GM23338 (cell line): ENCODE results near the gene GNPTAB. TPM values are rescaled to one million over a fixed set of nuclear protein-coding genes. Genes with fewer than 3 reads are reported as not detected.

ENCODE experiments used
- ATAC-seq: fragments of 200-7000 bp; cut with Tn5 transposase; 3 replicates; pipeline ENCODE4 v1.9.1; 2020
- DNase-seq: peaks from one replicate; pipeline ENCODE4 v3.0.0-alpha.2; 2015; ENCODE audit warnings: low spot score
- H2AFZ ChIP-seq: fragments of 200-600 bp; sonication (generic); 2 replicates; pipeline ENCODE4 v1.8.0; 2016; ENCODE audit warnings: antibody characterized with exemption, mild to moderate bottlenecking, moderate library complexity
- H3F3A ChIP-seq: fragments of 200-600 bp; sonication (generic); replicated peaks from 2 replicates; pipeline ENCODE4 v1.8.0; 2017; ENCODE audit warnings: antibody characterized with exemption, mixed run types, low read depth
- H3K27ac ChIP-seq: fragments of 200-600 bp; sonication (generic); 2 replicates; pipeline ENCODE4 v1.6.1; 2016; ENCODE audit warnings: low read depth
- H3K27me3 ChIP-seq: fragments of 200-600 bp; sonication (generic); 2 replicates; pipeline ENCODE4 v1.8.0; 2016; ENCODE audit warnings: mild to moderate bottlenecking, mixed run types, moderate library complexity; ENCODE audit not compliant: insufficient read depth
- H3K36me3 ChIP-seq: fragments of 200-600 bp; sonication (generic); 2 replicates; pipeline ENCODE4 v1.8.0; 2016; ENCODE audit warnings: mild to moderate bottlenecking; ENCODE audit not compliant: insufficient read depth
- H3K4me1 ChIP-seq: fragments of 200-600 bp; sonication (generic); 2 replicates; pipeline ENCODE4 v1.8.0; 2016; ENCODE audit warnings: mild to moderate bottlenecking, moderate library complexity; ENCODE audit not compliant: insufficient read depth
- H3K4me2 ChIP-seq: fragments of 200-600 bp; sonication (generic); 2 replicates; pipeline ENCODE4 v1.7.1; 2017; ENCODE audit warnings: mixed run types
- H3K4me3 ChIP-seq: fragments of 200-600 bp; sonication (generic); 2 replicates; pipeline ENCODE4 v1.6.1; 2016; ENCODE audit warnings: mixed run types
- H3K79me2 ChIP-seq: fragments of 200-600 bp; sonication (generic); replicated peaks from 2 replicates; pipeline ENCODE4 v1.8.0; 2017; ENCODE audit warnings: mild to moderate bottlenecking; ENCODE audit not compliant: insufficient read depth
- H3K9me2 ChIP-seq: fragments of 200-600 bp; sonication (generic); 2 replicates; pipeline ENCODE4 v1.8.0; 2017; ENCODE audit not compliant: insufficient read depth
- H4K20me1 ChIP-seq: fragments of 200-600 bp; sonication (generic); replicated peaks from 2 replicates; pipeline ENCODE4 v1.8.0; 2017; ENCODE audit warnings: mild to moderate bottlenecking; ENCODE audit not compliant: insufficient read depth
- H3K27ac Mint-ChIP-seq: 2 replicates; pipeline ENCODE4 v1.8.0; 2020; ENCODE audit warnings: inconsistent platforms, mild to moderate bottlenecking, moderate library complexity, mixed read lengths
- H3K27me3 Mint-ChIP-seq: 3 replicates; pipeline ENCODE4 v1.8.0; 2022; ENCODE audit warnings: low read depth, mild to moderate bottlenecking, moderate library complexity, mixed read lengths, inconsistent platforms; ENCODE audit not compliant: insufficient read depth, poor library complexity
- H3K36me3 Mint-ChIP-seq: 3 replicates; pipeline ENCODE4 v1.8.0; 2021; ENCODE audit warnings: low read depth, mild to moderate bottlenecking, inconsistent platforms, moderate library complexity, mixed read lengths
- H3K4me1 Mint-ChIP-seq: 3 replicates; pipeline ENCODE4 v1.8.0; 2020; ENCODE audit warnings: mild to moderate bottlenecking, inconsistent platforms, mixed read lengths
- H3K4me3 Mint-ChIP-seq: 3 replicates; pipeline ENCODE4 v1.8.0; 2021; ENCODE audit warnings: moderate library complexity, mild to moderate bottlenecking, inconsistent platforms, mixed read lengths
- H3K9me3 Mint-ChIP-seq: 3 replicates; pipeline ENCODE4 v1.8.0; 2020; ENCODE audit warnings: moderate library complexity, mild to moderate bottlenecking, inconsistent platforms, mixed read lengths
- CTCF ChIP-seq, 2 experiments: fragments of 200-600 bp in 1 of 2; sonication (generic) in 1 of 2; conservative IDR thresholded peaks; 2 replicates each; pipeline versions ENCODE4 v1.5.1 to v1.6.1; 2016 to 2017; ENCODE audit warnings: antibody characterized with exemption in 2 of 2, low read depth in 2 of 2, mild to moderate bottlenecking in 2 of 2, moderate library complexity in 1 of 2
- EZH2 ChIP-seq: fragments of 200-600 bp; sonication (generic); IDR thresholded peaks from one replicate; pipeline ENCODE4 v1.8.0; 2017; ENCODE audit warnings: antibody characterized with exemption, mild to moderate bottlenecking, low read depth; ENCODE audit not compliant: unreplicated experiment
- EZH2phosphoT487 ChIP-seq: fragments of 200-600 bp; sonication (generic); IDR thresholded peaks from one replicate; pipeline ENCODE4 v1.8.1; 2018; ENCODE audit warnings: antibody characterized with exemption; ENCODE audit not compliant: unreplicated experiment
- JUNB ChIP-seq: IDR thresholded peaks from one replicate; pipeline ENCODE4 v1.6.1; 2016; ENCODE audit warnings: antibody characterized with exemption; ENCODE audit not compliant: unreplicated experiment
- NANOG ChIP-seq: IDR thresholded peaks from 2 replicates; pipeline ENCODE4 v1.6.1; 2016; ENCODE audit warnings: antibody characterized with exemption, borderline replicate concordance
- ZNF114 ChIP-seq: fragments of 250-450 bp; sonication (Bioruptor Pico); IDR thresholded peaks from 2 replicates; pipeline ENCODE4 v1.5.0; 2020; ENCODE audit warnings: mild to moderate bottlenecking, moderate library complexity
- polyA plus RNA-seq: library from polyadenylated mRNA; unstranded; fragments of >200 nt; fragmentation: Nextera tagmentation; extraction: Ambion mirVana; gene quantifications from 2 replicates; pipeline ENCODE4 v1.2.1, GENCODE V29; 2016
- total RNA-seq: library from RNA; depleted of rRNA; stranded (reverse); fragments of >200 nt; shearing (Covaris generic); gene quantifications from 2 replicates; pipeline ENCODE4 v1.2.3, GENCODE V29; 2014
- TF ChIP-seq, protein P1 (sequence below): fragments of 250-450 bp; sonication (Bioruptor Pico); IDR thresholded peaks from 2 replicates; pipeline ENCODE4 v1.5.0; 2020; ENCODE audit warnings: mild to moderate bottlenecking, moderate library complexity

The GNPTAB gene
- total and polyA plus RNA-seq, 2 experiments from 2014 or later: 23.6 to 58.3 TPM

DNA sequence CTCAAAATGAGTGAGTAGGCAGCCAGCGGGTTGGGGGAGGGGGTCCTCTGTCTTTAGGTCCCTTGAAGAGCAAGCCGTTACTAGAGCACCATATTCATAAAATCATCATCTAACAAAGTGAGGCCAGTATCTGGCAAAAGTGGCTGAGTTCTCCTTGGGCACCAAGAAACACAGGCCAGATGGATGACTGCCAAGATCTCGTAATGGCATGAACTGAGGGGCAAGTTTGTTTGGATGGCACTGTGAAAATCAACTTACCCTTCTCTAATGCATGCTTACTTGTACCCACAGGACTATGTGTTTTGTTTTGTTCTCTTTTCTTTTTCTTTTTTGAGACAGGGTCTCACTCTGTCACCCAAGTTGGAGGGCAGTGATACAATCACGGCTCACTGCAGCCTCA, 41.6 kb downstream of the GNPTAB start (continued):
- TF ChIP-seq, protein P1, sequence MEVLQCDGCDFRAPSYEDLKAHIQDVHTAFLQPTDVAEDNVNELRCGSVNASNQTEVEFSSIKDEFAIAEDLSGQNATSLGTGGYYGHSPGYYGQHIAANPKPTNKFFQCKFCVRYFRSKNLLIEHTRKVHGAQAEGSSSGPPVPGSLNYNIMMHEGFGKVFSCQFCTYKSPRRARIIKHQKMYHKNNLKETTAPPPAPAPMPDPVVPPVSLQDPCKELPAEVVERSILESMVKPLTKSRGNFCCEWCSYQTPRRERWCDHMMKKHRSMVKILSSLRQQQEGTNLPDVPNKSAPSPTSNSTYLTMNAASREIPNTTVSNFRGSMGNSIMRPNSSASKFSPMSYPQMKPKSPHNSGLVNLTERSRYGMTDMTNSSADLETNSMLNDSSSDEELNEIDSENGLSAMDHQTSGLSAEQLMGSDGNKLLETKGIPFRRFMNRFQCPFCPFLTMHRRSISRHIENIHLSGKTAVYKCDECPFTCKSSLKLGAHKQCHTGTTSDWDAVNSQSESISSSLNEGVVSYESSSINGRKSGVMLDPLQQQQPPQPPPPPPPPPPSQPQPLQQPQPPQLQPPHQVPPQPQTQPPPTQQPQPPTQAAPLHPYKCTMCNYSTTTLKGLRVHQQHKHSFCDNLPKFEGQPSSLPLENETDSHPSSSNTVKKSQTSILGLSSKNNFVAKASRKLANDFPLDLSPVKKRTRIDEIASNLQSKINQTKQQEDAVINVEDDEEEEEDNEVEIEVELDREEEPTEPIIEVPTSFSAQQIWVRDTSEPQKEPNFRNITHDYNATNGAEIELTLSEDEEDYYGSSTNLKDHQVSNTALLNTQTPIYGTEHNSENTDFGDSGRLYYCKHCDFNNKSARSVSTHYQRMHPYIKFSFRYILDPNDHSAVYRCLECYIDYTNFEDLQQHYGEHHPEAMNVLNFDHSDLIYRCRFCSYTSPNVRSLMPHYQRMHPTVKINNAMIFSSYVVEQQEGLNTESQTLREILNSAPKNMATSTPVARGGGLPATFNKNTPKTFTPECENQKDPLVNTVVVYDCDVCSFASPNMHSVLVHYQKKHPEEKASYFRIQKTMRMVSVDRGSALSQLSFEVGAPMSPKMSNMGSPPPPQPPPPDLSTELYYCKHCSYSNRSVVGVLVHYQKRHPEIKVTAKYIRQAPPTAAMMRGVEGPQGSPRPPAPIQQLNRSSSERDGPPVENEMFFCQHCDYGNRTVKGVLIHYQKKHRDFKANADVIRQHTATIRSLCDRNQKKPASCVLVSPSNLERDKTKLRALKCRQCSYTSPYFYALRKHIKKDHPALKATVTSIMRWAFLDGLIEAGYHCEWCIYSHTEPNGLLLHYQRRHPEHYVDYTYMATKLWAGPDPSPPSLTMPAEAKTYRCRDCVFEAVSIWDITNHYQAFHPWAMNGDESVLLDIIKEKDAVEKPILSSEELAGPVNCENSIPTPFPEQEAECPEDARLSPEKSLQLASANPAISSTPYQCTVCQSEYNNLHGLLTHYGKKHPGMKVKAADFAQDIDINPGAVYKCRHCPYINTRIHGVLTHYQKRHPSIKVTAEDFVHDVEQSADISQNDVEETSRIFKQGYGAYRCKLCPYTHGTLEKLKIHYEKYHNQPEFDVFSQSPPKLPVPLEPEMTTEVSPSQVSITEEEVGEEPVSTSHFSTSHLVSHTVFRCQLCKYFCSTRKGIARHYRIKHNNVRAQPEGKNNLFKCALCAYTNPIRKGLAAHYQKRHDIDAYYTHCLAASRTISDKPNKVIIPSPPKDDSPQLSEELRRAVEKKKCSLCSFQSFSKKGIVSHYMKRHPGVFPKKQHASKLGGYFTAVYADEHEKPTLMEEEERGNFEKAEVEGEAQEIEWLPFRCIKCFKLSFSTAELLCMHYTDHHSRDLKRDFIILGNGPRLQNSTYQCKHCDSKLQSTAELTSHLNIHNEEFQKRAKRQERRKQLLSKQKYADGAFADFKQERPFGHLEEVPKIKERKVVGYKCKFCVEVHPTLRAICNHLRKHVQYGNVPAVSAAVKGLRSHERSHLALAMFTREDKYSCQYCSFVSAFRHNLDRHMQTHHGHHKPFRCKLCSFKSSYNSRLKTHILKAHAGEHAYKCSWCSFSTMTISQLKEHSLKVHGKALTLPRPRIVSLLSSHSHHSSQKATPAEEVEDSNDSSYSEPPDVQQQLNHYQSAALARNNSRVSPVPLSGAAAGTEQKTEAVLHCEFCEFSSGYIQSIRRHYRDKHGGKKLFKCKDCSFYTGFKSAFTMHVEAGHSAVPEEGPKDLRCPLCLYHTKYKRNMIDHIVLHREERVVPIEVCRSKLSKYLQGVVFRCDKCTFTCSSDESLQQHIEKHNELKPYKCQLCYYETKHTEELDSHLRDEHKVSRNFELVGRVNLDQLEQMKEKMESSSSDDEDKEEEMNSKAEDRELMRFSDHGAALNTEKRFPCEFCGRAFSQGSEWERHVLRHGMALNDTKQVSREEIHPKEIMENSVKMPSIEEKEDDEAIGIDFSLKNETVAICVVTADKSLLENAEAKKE (CRISPR knock-in tag): no peak

- Histone ChIP-seq H4K20me1 (no peaks in the 10 kb centered on the region), H3K27ac (no peak overlapping the region), H3K4me3 (no peak overlapping the region), H3F3A (no peaks in the 10 kb centered on the region), H3K4me2 (no peak overlapping the region), H3K4me1 (no peaks in the 10 kb centered on the region), H3K79me2 (no peaks in the 10 kb centered on the region), H2AFZ (no peak overlapping the region), H3K36me3 (peaks cover 2% of the 10 kb centered on the region; the same call in 1 of the 2 replicates), H3K27me3 (no peaks in the 10 kb centered on the region), H3K9me2 (no peaks in the 10 kb centered on the region)
- Mint-ChIP-seq H3K9me3 (no peaks in the 10 kb centered on the region), H3K4me1 (no peaks in the 10 kb centered on the region), H3K27me3 (peaks cover 4% of the 10 kb centered on the region), H3K4me3 (no peak overlapping the region), H3K36me3 (no peaks in the 10 kb centered on the region; the same call in 2 of the 3 replicates), H3K27ac (no peak overlapping the region)
- ATAC-seq (no peak), DNase-seq (no peak)
- TF ChIP-seq EZH2phosphoT487: no peak
Measured at GRCh38 chr12:101785671-101786070, 45.1 kb downstream of the GNPTAB start.

DNA sequence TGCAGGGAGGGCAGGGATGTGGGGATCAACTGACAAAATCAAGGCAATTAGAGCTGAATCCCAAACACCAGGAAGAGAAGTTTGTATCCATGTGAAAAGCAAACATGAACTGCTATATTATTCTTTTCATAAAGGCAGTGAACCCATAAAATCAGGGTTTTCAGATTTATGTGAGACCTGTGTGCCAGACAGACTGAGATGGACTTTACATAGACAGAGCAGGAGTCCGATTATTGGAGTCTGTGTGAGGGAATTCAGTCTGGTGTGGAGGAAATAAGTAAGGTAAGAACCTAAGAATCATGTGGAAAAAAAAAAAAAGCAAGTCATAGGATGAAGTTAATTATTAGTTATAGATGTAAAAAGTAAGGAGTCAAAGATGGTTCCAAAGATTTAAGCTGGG, 46.4 kb downstream of the GNPTAB start:
- H3K36me3 Mint-ChIP-seq: peaks cover 4% of the 10 kb centered on the region; the same call in 2 of the 3 replicates
- TF ChIP-seq CTCF (conservative IDR thresholded peaks at IDR 0.05; ENCODE audit: low read depth in 2 of 2) (no peak), EZH2phosphoT487 (no peak), JUNB (no peak), NANOG (no peak), ZNF114 (CRISPR knock-in tag) (no peak), EZH2 (no peak)

More for the DNA sequence above, 46.4 kb downstream of the GNPTAB start:
- no peaks in the 10 kb centered on the region; the same call in 1 of the 2 replicates for H4K20me1 ChIP-seq
- no peaks in the 10 kb centered on the region for H3K9me3 Mint-ChIP-seq
- H3K27me3 Mint-ChIP-seq: peaks cover 4% of the 10 kb centered on the region
- H3F3A ChIP-seq: no peaks in the 10 kb centered on the region
- H3K9me2 ChIP-seq: no peaks in the 10 kb centered on the region
- H3K4me2 ChIP-seq: no peak overlapping the region
- H3K27ac ChIP-seq: no peak overlapping the region
- ATAC-seq (no peak), DNase-seq (no peak)
- no peak overlapping the region for H2AFZ ChIP-seq
- no peak overlapping the region for H3K4me3 ChIP-seq
- no peaks in the 10 kb centered on the region for H3K4me1 ChIP-seq
- no peak overlapping the region for H3K4me3 Mint-ChIP-seq
- no peaks in the 10 kb centered on the region for H3K27me3 ChIP-seq
- no peaks in the 10 kb centered on the region for H3K79me2 ChIP-seq
- no peaks in the 10 kb centered on the region for H3K4me1 Mint-ChIP-seq
- no peak overlapping the region for H3K27ac Mint-ChIP-seq
- peaks cover 14% of the 10 kb centered on the region; the same call in 1 of the 2 replicates for H3K36me3 ChIP-seq
